ENCODE measurements around the gene KCNE2. TPM values are rescaled to one million over a fixed set of nuclear protein-coding genes. Genes with fewer than 3 reads are reported as not detected.

Gene KCNE2
- total RNA-seq, 1 donor, result not detected

GRCh38 chr21:34354836-34355235 lies 9.0 kb upstream of the KCNE2 start:
- TF ChIP-seq CTCF (IDR thresholded peaks at IDR 0.05; ENCODE audit: extremely low read depth, low read depth, low read length), result no peak
- H3K27me3 ChIP-seq (ENCODE audit: insufficient read depth, low read length), result peaks cover 38% of the 10 kb centered on the region
- H3K9me3 ChIP-seq (ENCODE audit: low read depth, low read length), result no peaks in the 10 kb centered on the region
- no peaks in the 10 kb centered on the region for H3K4me1 ChIP-seq (ENCODE audit: insufficient read depth, low read length)
- H3K4me2 ChIP-seq (ENCODE audit: insufficient read depth, low read length), result no peak overlapping the region
- H2AFZ ChIP-seq (ENCODE audit: low read length), result no peak overlapping the region
- no peaks in the 10 kb centered on the region for H4K20me1 ChIP-seq (ENCODE audit: insufficient read depth, low read length)
- DNase-seq (ENCODE audit: insufficient read length, low spot score, missing footprints), result no peak
- H3K27ac ChIP-seq (ENCODE audit: low read depth, low read length), result no peak overlapping the region
- no peaks in the 10 kb centered on the region for H3K36me3 ChIP-seq (ENCODE audit: insufficient read depth, low read length)
- H3K79me2 ChIP-seq (ENCODE audit: insufficient read depth, low read length), result no peaks in the 10 kb centered on the region
- no peak overlapping the region for H3K4me3 ChIP-seq (ENCODE audit: insufficient read depth, low read length)

- Histone ChIP-seq H2AFZ (ENCODE audit: low read length) (no peak overlapping the region), H3K4me1 (ENCODE audit: insufficient read depth, low read length) (no peaks in the 10 kb centered on the region), H3K27me3 (ENCODE audit: insufficient read depth, low read length) (peaks cover 36% of the 10 kb centered on the region), H3K4me3 (ENCODE audit: insufficient read depth, low read length) (no peak overlapping the region), H3K9me3 (ENCODE audit: low read depth, low read length) (no peaks in the 10 kb centered on the region), H3K27ac (ENCODE audit: low read depth, low read length) (no peak overlapping the region), H4K20me1 (ENCODE audit: insufficient read depth, low read length) (no peaks in the 10 kb centered on the region), H3K4me2 (ENCODE audit: insufficient read depth, low read length) (no peak overlapping the region), H3K36me3 (ENCODE audit: insufficient read depth, low read length) (no peaks in the 10 kb centered on the region), H3K79me2 (ENCODE audit: insufficient read depth, low read length) (no peaks in the 10 kb centered on the region)
- no peak for DNase-seq (ENCODE audit: insufficient read length, low spot score, missing footprints)
- no peak for TF ChIP-seq CTCF (IDR thresholded peaks at IDR 0.05; ENCODE audit: extremely low read depth, low read depth, low read length)
Observed at GRCh38 chr21:34355570-34355969, 8.2 kb upstream of the KCNE2 start.

- no peaks in the 10 kb centered on the region for H4K20me1 ChIP-seq (ENCODE audit: insufficient read depth, low read length)
- no peaks in the 10 kb centered on the region for H3K36me3 ChIP-seq (ENCODE audit: insufficient read depth, low read length)
- H3K4me2 ChIP-seq (ENCODE audit: insufficient read depth, low read length), result no peak overlapping the region
- H3K4me1 ChIP-seq (ENCODE audit: insufficient read depth, low read length), result no peaks in the 10 kb centered on the region
- no peak for DNase-seq (ENCODE audit: insufficient read length, low spot score, missing footprints)
- H3K79me2 ChIP-seq (ENCODE audit: insufficient read depth, low read length), result no peaks in the 10 kb centered on the region
- H3K4me3 ChIP-seq (ENCODE audit: insufficient read depth, low read length), result no peak overlapping the region
- no peaks in the 10 kb centered on the region for H3K9me3 ChIP-seq (ENCODE audit: low read depth, low read length)
- no peak for TF ChIP-seq CTCF (IDR thresholded peaks at IDR 0.05; ENCODE audit: extremely low read depth, low read depth, low read length)
- H3K27ac ChIP-seq (ENCODE audit: low read depth, low read length), result no peak overlapping the region
- no peak overlapping the region for H2AFZ ChIP-seq (ENCODE audit: low read length)
- peaks cover 34% of the 10 kb centered on the region for H3K27me3 ChIP-seq (ENCODE audit: insufficient read depth, low read length)
Observed at GRCh38 chr21:34357889-34358288, 5.9 kb upstream of the KCNE2 start.

- H3K36me3 ChIP-seq (ENCODE audit: insufficient read depth, low read length), result no peaks in the 10 kb centered on the region
- peaks cover 37% of the 10 kb centered on the region for H3K27me3 ChIP-seq (ENCODE audit: insufficient read depth, low read length)
- H2AFZ ChIP-seq (ENCODE audit: low read length), result no peak overlapping the region
- DNase-seq (ENCODE audit: insufficient read length, low spot score, missing footprints), result peak; percentile 19
- no peaks in the 10 kb centered on the region for H3K4me1 ChIP-seq (ENCODE audit: insufficient read depth, low read length)
- H3K4me2 ChIP-seq (ENCODE audit: insufficient read depth, low read length), result no peak overlapping the region
- H3K4me3 ChIP-seq (ENCODE audit: insufficient read depth, low read length), result no peak overlapping the region
- no peak for TF ChIP-seq CTCF (IDR thresholded peaks at IDR 0.05; ENCODE audit: extremely low read depth, low read depth, low read length)
- no peaks in the 10 kb centered on the region for H3K9me3 ChIP-seq (ENCODE audit: low read depth, low read length)
- H4K20me1 ChIP-seq (ENCODE audit: insufficient read depth, low read length), result no peaks in the 10 kb centered on the region
- H3K27ac ChIP-seq (ENCODE audit: low read depth, low read length), result no peak overlapping the region
- H3K79me2 ChIP-seq (ENCODE audit: insufficient read depth, low read length), result no peaks in the 10 kb centered on the region
Observed at GRCh38 chr21:34358866-34359265, 4.9 kb upstream of the KCNE2 start.

All from osteoblast (primary cell).